Astrocyte of the hippocampus (primary cell): Measurements from ENCODE around the gene CDH4.

Source experiments
- DNase-seq: peaks from one replicate; pipeline ENCODE4 v3.0.0; 2011; ENCODE audit warnings: low read depth, low spot score

CDH4 gene

DNA sequence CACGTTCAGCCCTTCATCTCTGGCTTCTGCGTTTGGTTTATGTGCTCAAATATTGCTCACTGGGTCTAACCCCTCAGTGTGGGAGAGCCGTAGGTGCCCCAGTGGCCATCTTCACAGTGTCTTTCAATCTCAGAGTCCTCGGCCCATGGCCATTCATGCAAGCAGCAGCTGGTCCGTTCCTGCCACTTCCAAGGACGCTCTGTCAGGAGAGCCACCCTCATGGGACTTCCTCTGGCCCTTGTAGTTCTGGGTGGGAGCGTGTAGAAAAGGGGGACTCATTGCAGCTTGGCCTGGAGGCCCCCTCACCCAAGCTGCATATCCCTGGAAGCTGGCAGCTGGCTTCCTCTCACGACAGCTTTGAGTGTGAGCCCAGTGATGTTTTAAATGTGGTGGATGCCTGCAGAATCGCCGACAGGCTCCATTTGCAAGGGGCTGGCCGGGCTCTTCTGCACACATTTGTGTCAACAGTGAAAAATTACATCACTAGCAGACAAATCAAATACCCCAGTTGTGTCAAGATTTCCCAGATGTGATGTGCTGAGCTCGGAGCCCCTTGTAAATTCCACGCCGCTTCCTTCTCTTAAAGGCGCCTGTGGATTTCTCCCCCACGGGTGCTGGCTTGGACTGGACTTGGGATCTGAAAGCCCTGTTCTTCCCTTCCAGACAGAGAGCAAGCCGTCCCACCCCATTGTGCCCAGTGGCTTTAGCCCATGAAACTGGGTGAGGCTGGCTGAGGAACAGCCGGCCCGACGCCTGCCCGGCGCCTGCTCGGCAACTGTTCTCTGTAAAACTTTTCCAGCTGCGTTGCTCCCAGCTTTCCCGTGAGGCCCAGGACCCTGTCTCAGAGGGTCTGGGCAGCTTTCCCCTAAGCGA, 453.6 kb downstream of the CDH4 start:
- no peak for DNase-seq

DNA sequence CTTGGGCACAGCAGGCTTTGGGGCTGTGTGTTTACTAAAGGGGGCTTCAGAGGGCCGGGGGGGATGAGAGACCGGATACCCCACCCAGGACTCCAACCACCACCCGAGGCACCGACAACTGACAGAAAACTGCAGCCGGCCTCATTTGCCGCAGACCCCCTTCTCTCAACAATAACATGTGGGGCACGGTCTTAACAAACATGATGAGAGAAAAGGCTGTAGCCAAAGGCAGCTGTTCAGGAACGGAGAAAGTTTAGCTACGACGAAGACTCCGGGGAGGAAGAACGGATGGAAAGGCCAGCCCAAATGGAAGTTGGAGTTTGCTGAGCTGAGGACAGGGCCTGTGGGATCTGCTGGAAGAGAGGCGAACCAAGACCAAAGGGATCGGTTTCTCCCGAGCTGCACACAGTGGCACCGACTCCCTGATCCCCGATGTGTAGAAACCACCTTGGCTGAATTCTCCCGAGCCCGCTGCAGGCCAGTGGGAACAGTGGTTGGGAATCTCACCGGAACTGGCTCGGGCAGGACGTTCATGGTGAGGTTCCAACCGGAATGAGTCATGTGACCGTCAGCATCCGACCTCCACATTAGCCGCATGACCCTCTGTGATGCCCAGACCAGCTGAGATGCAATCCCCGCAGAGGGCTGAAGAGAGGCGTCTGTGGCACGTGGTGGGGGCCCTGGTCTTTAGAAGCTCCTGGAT, 454.3 kb downstream of the CDH4 start:
- no peak for DNase-seq

DNA sequence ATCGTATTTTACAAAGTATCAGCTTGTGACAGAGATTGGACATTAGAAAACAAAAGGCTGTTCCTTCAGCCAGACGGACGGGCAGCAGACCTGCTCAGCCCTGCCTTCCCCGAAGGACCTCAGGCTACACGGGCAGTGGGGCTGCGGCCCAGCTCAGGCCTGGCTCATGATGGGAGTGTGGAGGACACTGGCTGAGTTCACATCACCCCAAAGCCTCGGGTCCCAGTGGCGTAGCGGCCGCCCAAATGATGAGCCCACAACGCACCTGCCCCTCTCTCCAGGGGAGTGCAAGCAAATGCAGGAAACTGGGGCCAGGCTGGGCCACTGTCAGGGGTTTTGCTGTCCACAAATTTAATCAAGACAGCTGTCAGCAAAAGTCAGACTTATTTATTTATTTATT, 456.8 kb downstream of the CDH4 start:
- DNase-seq: no peak

DNA sequence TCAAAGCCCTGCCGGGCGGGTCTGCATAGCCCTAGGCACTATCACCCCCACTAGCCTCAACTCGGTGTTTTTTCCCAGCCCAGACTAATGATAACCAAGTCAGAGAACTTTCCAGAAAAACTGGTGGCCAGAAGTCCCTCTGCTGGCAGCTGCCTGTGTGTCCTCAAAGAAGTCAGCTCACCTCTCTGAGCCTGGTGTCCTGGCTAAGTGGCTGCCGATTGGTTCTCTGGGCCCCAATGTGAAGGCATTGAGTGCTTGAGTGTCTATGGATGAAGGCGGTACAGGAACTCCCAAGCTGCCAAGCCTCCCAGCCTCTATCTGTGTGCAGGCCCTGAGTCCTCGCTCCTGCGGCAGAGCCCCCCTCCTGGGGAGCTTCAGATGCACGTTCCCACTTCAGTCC, 458.0 kb downstream of the CDH4 start:
- no peak for DNase-seq

DNA sequence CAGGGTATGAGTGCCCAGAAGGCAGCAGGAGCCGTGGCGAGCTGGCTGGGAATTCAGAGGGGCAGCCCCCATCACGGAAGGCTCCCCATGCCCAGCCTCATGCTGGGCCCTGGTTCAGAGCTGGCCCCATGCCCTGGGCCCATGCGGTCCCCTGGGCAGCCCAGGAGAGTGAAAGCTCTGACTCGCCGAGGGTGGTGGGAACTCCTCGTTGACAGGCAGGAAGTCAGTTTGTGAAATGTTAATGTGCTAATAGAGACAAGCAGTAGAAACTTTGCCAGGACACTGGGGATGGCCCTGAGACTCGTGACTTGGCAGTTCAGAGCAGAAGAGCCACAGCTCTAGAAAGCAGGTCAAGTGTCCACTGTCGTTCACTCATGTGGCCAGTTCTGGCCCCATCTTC, 460.6 kb downstream of the CDH4 start:
- no peak for DNase-seq

DNA sequence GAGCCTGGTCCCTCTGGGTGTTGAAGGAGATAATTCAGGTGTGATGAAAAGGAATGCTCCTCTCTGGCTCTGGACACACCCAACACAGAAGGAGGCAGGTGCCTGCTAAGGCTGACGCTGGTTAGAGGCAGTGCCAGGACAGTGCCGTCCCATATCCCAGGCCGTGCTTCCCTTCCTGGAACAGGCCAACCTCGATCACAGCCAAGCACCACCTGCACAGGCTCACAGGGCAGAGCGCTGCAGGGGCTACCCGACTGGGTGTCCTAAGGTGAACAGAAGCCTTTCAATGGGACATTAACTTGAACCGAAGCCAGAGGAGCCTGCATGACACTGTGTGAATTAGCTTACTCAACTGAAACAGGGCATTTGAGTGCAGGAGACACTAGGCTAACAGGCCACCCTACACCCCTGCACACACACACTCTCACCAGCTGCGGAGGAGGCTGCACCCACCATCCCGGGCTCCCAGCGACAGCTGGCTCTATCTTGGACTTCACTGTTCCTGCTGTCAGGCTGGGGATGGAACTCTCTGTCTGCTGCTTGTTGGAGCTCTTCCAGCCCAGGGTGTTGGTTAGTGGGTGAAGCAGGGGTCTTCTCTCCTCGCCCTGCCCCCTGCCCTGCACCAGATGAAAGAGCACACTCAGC, 466.4 kb downstream of the CDH4 start:
- DNase-seq: no peak

DNA sequence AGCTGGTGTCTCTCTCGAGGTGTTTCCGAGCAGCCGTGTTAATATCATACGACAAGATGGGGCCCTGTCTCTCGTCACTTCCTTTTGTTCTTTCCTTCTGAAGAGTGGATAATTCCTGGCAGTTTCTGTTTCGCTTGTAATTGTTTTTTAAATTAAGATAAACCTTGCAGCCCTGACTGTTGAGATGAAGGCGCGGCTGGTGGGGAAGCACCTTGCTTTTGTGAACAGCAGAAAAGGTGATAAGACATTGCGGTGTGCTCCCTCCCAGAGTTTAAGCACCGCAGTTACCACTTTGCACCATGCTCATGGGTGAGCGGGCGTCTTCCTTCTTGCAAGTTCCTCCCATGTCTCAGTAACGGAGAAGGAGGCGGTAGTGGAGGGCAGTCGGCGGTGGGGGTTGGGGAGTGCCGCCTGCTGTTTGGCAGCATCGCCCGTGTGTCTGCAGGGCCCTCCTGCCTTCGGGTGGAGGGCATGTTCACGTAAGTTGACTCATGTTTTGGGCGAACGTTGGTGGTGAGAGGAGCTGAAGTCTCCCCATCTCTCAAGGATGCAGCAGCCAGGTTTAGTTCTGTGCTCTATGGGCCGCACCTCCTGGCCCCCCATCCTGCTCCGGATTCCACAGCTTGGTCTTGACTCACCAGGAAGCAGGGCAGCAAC, 467.8 kb downstream of the CDH4 start:
- peak; percentile 39 for DNase-seq

DNA sequence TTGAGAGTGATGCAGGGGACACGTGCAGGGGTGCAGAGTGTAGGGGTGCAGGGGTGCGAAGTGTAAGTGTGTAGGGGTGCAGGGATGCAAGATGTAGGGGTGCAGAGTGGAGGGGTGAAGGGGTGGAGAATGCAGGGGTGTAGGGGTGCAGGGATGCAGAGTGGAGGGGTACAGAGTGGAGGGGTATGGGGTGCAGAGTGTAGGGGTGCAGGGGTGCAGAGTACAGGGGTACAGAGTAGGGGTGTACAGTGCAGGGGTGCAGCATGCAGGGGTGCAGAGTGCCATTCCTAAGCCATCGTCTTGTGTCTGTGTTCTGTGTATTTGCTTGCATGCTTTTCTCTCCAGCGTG, 468.3 kb downstream of the CDH4 start:
- no peak for DNase-seq

DNA sequence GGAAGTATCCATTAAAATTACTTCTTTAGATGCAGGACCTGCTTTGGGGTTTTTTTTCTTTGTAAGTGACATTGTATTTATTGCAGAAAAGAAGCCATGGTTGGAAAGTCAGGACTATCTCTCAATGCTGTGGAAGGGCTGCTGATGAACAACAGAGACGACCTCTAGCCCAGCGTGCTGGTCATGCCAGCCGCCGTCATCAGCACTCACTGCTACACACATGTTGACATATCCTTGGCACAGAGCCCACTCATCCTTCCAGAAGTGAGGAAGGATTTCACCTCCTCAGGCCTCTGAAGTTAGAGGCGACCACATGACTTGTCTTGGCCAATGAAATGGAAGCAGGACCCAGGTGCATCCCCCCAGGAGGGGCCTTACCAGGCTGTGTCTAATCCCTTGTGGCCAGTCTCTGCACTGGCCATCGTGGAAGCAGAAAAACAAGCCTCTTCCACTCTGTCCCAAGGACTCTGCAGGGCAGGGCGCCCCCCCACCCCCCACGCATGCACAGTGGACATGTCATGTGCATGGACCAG, 470.2 kb downstream of the CDH4 start:
- no peak for DNase-seq

DNA sequence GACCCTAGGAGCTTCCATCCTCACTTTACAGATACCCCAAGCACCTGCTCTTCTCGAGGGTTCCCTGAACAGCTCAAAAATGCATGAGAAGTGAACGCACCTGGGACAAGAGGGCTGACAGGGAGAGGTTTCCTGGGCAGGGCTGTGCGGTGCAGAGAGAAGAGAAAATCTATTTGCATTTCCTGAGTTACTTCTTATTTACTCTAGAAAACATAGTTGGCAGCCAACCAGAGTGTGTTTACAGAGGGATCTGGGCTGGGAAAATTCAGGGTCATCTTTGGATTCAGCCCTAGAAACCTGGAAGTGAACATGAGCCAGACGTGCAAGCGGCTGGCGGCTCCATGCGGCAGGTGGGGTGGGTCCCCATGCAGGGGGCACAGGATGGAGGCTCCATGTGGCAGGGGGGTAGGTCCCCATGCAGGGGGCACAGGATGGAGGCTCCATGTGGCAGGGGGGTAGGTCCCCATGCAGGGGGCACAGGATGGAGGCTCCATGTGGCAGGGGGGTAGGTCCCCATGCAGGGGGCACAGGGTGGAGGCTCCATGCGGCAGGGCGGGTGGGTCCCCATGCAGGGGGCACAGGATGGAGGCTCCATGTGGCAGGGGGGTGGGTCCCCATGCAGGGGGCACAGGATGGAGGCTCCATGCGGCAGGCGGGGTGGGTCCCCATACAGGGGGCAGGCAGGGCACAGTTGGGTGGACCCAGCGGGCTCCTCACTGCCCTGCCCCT, 471.6 kb downstream of the CDH4 start:
- no peak for DNase-seq

DNA sequence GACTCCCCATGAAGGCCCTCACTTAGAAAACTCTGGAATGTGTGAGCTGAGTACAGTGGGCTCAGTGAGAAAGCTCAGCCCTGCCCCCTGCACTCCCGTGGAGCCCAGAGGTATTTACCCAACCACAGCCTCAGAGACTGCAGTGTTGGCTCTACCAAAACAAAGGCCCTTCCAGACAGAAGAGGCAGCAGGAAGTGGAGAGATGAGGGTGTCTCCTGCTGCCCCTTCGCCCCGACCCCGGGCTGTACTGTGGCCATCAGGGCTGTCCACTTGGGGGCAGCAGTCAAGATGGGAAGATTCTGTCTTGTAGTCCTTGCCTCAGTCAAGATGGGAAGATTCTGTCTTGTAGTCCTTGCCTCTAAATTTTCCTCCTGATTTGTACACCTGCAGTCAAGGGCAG, 472.3 kb downstream of the CDH4 start:
- DNase-seq: peak; percentile 76

DNA sequence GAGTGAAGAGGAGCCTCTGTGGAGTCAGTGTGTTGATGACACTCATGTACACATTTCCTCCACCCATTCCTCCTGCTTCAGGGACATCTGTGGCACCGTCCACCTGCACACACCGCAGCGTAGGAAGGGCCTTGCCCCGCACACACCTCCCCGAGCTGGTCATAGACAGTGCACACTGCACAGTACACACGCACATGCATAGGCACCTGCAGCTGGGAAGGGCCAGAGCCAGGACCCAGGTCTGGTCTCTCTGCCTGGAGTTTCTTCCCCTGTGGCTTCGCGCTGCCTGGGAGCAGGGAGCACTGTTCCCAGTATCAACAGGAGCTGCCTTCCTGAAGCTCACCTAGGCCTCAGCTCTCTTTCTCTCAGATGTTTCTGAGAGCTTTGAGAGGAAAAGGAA, 473.1 kb downstream of the CDH4 start:
- DNase-seq: no peak

DNA sequence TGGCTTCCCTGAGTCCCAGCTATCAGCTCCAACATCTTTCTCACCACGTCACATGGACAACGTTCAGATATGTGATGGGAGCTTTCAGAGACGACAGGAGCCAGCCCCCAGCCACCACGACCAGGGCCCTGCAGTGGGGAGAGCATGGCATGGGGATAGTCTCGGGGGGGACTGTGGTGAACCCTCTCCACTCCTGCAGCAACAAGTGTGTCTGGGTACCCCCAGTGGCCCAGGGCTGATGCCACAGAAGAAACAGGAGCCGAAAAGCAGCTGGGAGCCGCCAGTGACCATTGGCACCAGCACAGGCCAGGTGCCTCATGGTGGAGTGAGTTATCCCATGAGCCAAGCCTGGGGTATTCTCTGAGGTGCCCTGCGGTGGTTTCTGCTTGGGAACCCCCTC, 473.9 kb downstream of the CDH4 start:
- no peak for DNase-seq

DNA sequence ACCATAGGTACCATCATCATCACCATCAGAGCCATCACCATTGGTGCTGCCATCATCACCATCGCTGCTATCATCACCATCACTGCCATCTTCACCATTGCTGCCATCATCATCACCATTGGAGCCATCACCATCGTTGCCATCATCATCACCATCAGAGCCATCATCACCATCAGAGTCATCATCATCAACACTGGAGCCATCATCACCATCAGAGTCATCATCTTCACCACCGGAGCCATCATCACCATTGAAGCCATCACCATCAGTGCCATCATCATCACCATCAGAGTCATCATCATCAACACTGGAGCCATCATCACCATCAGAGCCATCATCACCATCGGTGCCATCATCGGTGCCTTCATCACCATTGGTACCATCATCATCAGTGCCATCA, 474.9 kb downstream of the CDH4 start:
- no peak for DNase-seq

DNA sequence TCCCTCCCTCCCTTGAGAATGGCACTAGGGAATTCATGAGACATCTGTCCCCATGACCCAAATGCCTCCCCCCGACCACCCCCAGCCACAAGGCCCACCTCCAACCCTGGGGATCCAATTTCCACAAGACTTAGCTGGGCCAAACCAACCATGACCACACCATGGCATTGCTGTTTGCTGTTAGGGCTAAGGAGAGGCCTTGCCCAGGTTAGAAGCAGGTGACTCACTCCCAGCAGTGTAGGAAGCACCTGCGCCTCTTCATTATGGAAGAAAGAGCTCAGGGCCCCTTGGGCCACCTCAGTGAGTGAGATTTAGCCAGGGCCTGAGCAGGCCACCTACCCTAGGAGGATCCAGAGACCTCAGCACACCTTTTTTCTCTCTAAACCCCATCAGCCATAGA, 475.7 kb downstream of the CDH4 start:
- no peak for DNase-seq

DNA sequence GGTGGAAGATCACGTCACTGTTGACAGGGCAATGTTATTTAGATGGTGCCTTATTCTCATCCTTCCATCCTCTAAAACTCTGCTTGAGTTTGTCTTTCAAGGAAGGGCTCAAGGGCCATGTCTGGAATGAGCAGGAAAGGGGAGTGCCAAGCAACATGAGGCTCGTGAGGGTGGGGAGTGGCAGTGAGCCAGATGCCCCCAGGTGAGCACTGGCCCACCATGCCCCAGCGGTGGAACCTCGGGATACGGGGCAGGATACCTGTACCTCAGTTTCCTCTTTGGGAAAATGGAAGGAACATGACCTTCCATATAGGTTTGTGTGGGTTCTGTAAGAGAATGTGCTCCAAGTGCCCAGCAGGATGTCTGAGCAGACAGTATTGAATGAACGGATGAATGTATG, 476.3 kb downstream of the CDH4 start:
- no peak for DNase-seq

DNA sequence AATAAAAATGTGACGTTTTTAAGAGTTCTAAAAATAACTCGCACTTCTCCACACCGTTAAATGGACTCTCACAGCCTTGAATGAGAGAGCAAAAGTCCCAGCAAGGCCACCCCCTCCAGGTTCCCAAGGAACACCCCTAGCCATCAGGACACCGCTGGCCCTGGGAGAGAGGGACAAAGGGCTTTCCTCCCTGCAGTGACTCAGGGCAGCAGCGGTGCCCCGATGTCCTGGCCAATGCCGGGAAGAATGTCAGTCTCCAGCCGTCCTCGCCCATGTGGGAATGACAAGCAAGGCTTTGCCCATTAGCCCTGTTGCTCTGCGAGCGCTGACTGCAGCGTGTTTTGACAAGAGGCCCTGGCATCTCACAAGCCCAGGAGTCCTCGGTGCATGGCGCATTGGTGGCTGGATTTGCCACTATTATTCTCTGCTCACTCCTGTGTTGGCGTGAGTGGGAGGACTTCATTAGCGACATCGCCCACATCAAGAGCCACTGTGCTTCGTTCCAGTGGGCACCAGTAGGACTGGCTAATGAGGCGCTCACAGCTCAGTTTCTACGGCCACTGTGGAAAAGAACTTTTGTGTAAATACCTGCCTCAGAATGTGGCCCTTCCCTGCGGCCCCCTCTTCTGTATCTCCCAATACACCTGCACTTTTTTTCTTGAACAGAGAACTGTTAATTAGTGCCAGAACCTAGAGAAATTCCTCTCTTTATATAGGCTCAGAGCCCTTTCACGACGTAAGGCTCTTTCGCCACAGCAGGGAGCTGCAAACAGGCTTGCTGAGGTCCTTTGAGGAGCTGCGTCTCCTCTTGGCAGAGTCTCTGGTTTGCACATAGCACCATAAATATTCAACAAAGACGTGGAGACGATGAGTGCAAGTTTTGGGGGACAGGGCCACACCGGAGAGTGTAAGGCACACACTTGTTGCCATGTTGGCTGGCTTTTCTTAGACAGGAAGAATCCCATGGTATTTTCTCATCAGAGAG, 477.0 kb downstream of the CDH4 start:
- peak; percentile 55 for DNase-seq

DNA sequence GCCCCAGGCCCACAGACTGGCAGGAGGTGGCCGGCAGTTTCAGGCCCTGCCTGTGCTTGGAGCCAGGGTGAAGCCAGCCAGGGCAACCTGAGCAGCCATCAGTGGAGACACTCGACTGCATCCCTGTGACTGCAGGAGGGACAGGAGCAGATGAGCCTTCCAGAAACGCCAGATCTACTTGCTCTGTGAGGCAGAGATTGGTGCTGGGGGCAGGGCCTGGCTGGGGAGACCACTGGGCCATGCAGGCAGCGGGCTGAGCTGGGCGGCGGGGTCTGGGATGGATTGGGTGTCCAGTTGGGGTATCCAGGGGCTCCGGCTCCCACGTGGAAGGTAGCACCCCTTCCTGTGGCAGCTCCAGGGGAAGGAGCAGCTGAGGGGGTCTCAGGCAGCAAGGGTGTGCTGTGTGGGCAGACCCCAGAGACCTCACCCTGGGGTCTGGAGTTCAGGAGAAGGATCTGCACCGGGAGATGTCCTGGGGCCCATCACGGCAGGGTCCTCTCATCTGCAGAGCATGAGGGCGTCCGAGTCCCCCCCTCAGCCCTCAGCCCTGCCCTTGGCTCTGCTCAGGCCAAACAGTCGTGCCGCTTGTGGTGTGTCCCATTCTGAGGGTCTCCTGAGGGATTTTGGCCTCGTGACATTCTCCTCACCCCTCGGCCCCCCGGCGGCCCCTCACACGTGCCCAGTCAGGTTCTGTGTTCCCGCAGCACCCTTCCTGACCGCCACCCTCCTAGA, 478.7 kb downstream of the CDH4 start:
- no peak for DNase-seq

DNA sequence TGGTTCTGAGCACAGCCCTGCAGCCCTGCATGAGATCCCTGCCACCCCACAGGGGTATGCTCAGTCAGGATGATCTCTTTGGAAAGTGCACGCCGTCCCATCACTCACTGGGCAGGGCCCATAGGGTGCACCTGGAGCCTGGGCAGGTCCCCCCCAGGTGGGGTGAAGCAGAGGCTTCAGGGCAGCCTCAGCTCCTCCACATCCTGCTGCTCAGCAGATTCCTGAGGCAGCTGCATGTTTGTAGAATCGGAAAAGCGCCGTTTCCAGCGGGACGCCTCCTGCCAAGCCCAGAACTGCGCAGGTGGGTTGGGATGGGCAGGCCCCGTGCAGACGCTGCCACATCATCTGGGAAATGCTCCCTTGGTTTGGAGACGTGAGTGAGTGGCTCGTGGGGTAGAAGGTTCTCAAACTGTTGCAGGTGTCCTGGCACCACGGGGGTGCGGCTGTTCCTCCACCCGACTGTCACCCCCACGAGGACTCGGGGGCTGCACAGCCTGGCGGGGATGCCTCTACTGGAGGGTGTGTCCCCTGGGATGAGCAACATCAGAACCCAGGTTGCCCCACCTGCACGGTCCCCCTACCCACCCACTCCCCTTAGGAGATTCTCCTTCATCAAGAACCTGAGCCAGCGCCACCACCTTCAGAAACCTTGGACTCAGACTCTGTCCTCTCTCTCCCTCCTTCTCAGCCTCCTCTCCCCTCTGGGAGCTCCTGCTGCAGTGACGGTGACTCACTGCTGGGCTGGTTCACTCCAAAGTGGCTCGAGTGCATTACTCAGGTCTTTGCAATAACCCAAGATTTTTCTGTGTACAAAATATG, 479.5 kb downstream of the CDH4 start:
- DNase-seq: peak; percentile 86
